ENCODE measurements around the gene MMP25. TPM values are rescaled to one million over a fixed set of nuclear protein-coding genes. Genes with fewer than 3 reads are reported as not detected.
A peak's percentile ranks its signal among the peaks of the same experiment; 100 is the strongest.
"Not testable (repeated sequence)": the region's sequence is repeated elsewhere in the genome, so short reads cannot be mapped to it uniquely, and the experiment has no call there.

MMP25 gene
- total RNA-seq, 1 donor from 2014 or later: 0.16 TPM

DNA sequence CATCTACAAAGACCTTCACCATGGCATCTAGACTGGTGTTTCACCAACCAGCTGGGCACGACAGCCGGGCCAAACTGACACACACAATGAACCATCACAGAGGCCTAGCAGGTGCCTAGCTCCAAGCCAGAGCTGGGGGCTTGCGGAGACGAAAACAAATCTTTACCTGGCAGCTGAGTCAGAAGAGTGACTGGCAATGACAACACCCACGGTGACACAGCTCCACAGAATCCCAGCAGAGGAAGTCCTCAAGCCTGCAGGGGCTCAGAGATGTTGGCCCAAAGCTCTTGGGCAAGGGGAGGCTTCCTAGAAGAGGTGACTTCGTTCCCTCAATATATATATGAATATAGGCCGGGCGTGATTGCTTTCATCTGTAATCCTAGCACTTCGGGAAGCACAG, 5.1 kb downstream of the MMP25 start:
- no peak overlapping the region for H3K4me3 Mint-ChIP-seq
- peaks cover 52% of the 10 kb centered on the region for H3K27me3 Mint-ChIP-seq (ENCODE audit: low read depth)

DNA sequence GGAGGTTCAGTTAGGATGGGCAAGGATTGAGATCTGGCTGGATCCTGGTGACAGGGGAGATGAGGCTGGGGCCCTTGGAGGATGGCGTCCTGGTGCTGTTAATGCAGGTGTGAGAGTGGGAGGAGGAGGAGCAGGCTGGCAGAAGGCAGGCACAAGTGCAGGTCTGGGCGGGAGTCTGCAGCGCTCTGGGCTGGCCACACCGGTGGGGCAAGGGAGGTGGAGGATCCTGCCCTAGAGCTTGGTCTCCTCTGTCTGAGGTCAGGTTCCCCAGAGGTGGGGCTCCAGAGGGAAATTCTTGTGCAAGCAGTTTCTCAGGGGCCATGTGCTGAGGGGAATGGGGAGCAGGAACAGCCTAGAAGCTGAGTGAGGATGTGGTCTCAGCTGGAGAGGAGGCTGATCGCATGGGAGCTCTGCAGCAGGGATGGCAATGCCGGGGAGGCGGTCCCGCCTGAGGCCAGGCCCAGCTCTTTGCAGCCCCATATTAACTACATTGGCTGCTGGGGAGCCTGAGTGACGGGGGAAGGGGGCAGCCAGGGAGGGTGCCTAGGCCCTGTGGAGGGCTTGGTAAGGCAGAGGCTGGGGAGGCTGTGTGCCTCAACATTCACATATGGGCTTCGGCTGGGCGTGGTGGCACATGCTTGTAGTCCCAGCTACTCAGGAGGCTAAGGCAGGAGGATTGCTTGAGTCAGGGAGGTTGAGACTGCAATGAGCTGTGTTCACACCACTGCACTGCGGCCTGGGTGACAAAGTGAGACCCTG, 6.4 kb downstream of the MMP25 start:
- DNase-seq (ENCODE audit: low spot score in 2 of 2, unreplicated experiment in 2 of 2); H3K4me1 Mint-ChIP-seq; H3K36me3 Mint-ChIP-seq; H3K27ac Mint-ChIP-seq; H3K9me3 Mint-ChIP-seq; H3K4me3 Mint-ChIP-seq: not testable (repeated sequence)
- H3K27me3 Mint-ChIP-seq (ENCODE audit: low read depth): peaks cover 40% of the 10 kb centered on the region

More for the DNA sequence above, 5.1 kb downstream of the MMP25 start:
- TF ChIP-seq, protein P1, sequence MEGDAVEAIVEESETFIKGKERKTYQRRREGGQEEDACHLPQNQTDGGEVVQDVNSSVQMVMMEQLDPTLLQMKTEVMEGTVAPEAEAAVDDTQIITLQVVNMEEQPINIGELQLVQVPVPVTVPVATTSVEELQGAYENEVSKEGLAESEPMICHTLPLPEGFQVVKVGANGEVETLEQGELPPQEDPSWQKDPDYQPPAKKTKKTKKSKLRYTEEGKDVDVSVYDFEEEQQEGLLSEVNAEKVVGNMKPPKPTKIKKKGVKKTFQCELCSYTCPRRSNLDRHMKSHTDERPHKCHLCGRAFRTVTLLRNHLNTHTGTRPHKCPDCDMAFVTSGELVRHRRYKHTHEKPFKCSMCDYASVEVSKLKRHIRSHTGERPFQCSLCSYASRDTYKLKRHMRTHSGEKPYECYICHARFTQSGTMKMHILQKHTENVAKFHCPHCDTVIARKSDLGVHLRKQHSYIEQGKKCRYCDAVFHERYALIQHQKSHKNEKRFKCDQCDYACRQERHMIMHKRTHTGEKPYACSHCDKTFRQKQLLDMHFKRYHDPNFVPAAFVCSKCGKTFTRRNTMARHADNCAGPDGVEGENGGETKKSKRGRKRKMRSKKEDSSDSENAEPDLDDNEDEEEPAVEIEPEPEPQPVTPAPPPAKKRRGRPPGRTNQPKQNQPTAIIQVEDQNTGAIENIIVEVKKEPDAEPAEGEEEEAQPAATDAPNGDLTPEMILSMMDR (IDR thresholded peaks at IDR 0.05; ENCODE audit: unreplicated experiment): no peak
- H3K9me3 Mint-ChIP-seq: no peaks in the 10 kb centered on the region
- H3K36me3 Mint-ChIP-seq: peaks cover 6% of the 10 kb centered on the region
- no peak for DNase-seq (ENCODE audit: low spot score in 2 of 2, unreplicated experiment in 2 of 2)
- no peak overlapping the region for H3K27ac Mint-ChIP-seq
- H3K4me1 Mint-ChIP-seq: peaks cover 3% of the 10 kb centered on the region

DNA sequence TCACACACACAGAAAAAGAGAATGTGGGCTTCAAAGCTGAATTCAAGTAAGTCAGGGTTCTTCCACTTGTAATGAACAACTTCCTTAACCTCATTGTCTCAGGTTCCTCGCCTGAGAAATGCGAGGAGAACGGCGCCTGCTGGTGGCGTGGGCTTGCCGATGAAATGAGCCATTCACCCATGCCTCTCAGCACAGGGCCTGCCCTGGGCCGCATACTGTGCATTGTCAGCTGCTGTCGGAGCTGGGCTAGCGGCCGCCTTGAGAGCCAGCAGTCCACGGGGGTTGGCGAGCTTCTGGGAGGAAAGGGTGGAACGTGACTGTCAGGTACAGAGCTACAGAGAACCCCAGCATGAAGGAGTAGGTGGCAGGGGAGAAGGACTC, 7.0 kb downstream of the MMP25 start:
- not testable (repeated sequence) for H3K9me3 Mint-ChIP-seq; H3K27ac Mint-ChIP-seq; H3K36me3 Mint-ChIP-seq; H3K4me1 Mint-ChIP-seq; H3K4me3 Mint-ChIP-seq; DNase-seq (ENCODE audit: low spot score in 2 of 2, unreplicated experiment in 2 of 2)
- H3K27me3 Mint-ChIP-seq (ENCODE audit: low read depth): peaks cover 34% of the 10 kb centered on the region

DNA sequence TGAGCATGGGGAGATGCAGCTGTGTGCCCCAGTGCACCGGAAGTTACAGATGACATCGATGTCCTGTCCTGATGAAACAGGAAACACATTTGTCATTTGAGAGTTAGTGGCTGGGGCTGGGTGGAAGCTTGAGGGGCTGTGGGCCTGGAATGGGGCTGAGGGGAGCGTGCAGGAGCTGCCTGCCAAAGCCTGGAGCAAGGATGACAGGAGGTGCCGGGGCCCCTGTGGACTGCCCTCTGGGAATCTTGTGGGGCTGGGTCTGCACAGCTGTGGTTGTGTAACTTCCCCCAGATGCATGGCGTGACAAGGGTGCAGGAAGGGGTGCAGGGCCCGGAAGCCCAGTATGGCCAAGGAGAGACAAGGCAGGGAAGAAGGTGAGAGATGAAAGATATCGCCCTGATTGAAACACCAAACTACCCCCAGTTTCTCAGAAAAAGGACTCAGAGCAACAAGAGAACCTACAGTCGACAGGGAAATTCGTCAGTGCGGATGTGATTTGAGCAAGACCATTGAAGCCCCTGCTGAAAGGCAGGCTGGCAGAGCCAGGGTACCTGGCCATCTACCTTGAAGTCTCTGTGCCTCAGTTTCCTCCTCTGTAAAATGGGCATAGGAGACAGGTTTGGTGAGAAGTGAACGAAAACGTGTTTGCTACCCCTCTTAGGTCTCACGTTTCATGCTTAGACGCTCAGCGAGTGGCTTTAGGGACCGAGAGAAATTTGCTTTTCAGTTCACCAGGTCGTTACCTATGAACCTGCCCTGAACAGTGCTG, 8.8 kb downstream of the MMP25 start:
- H3K4me3 Mint-ChIP-seq: no peak overlapping the region
- DNase-seq (ENCODE audit: low spot score in 2 of 2, unreplicated experiment in 2 of 2): no peak
- peaks cover 16% of the 10 kb centered on the region for H3K27me3 Mint-ChIP-seq (ENCODE audit: low read depth)
- no peaks in the 10 kb centered on the region for H3K9me3 Mint-ChIP-seq
- H3K36me3 Mint-ChIP-seq: peaks cover 6% of the 10 kb centered on the region
- no peak overlapping the region for H3K27ac Mint-ChIP-seq
- H3K4me1 Mint-ChIP-seq: peaks cover 8% of the 10 kb centered on the region
- TF ChIP-seq, protein P1 (IDR thresholded peaks at IDR 0.05; ENCODE audit: unreplicated experiment): no peak

DNA sequence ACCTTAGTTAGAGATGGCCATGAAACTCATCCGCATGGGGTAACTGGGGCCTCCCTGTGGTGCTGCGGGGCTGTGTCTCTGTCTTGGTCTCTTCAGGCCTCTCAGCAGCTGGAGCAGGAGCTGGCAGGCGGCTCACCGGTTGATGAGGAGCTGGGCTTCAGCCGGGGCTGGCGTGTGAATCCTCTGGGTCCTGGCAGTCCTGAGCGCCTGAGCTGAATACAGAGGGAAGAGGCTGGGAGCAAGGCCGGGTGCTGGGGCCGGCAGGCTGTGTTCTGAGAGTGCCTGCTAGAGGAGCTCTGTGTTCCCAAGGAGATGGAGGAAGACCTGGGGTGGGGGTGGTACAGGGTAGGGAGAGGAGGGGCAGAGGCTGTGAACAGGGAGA, 9.4 kb downstream of the MMP25 start:
- not testable (repeated sequence) for H3K4me1 Mint-ChIP-seq; H3K27ac Mint-ChIP-seq; H3K9me3 Mint-ChIP-seq; H3K27me3 Mint-ChIP-seq (ENCODE audit: low read depth); H3K36me3 Mint-ChIP-seq; DNase-seq (ENCODE audit: low spot score in 2 of 2, unreplicated experiment in 2 of 2); H3K4me3 Mint-ChIP-seq

DNA sequence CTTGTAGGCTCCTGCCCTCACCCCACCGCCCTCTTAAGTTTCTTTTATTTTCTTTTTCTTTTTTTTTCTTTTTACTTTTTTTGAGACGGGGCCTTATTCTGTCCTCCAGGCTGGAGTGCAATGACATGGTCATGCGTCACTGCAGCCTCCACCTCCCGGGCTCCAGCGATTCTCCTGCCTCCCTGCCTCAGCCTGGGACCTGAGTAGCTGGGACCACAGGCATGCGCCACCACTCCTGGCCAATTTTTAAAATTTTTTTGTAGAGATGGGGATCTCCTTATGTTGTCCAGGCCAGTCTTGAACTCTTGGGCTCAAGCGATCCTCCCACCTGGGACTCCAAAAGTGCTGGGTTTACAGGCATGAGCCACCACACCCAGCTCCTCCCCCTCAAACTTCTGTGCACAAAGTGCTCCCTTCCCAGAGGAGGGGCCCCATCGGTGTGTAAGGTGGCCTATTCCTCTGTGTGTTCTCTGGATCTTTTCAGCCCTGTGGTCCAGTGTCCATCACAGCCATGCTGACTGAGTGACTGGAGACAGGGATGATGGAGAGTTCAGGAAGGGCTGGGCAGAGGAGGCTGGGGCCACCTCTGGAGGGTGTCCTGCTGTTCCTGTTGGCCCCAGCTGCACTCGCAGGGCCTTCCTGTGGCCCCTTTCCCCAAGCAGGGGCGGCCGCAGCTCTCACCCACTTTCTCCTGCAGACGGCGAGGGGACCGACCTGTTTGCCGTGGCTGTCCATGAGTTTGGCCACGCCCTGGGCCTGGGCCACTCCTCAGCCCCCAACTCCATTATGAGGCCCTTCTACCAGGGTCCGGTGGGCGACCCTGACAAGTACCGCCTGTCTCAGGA, 10.2 kb downstream of the MMP25 start:
- Mint-ChIP-seq H3K4me3 (peak overlapping the region; percentile 33), H3K4me1 (peaks cover 8% of the 10 kb centered on the region), H3K27me3 (ENCODE audit: low read depth) (peaks cover 2% of the 10 kb centered on the region), H3K9me3 (no peaks in the 10 kb centered on the region), H3K27ac (no peak overlapping the region), H3K36me3 (peaks cover 6% of the 10 kb centered on the region)
- TF ChIP-seq, protein P1 (IDR thresholded peaks at IDR 0.05; ENCODE audit: unreplicated experiment): no peak
- DNase-seq (ENCODE audit: low spot score in 2 of 2, unreplicated experiment in 2 of 2): no peak
